HG02938 (cell line): ENCODE results near the gene PARP12.

Experiments
- ATAC-seq: cut with Tn5 transposase; IDR thresholded peaks from one replicate; pipeline ENCODE4 v1.9.1; 2021; ENCODE audit warnings: mild to moderate bottlenecking, moderate library complexity; ENCODE audit not compliant: unreplicated experiment

The PARP12 gene

DNA sequence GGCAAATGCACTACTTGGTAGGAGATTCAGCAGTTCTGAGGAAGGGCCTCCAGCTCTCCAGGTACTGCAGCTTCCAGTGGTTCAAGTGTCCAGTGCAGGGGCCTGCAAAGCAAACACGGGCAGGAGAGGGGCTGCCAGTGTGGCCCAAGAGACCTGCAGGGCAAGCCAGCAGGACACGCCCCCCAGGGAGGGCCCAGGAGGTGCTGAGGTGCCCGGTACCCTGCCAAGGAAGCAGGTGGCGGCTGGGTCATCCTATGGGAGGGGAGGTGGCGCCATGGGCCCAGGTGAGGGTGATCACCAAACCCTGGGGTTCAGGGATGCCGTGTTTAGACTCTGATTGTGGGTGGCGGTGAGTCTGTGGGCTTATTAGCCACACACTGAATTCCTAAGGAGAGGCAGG is 45.7 kb downstream of the PARP12 start:
- ATAC-seq, result no peak

DNA sequence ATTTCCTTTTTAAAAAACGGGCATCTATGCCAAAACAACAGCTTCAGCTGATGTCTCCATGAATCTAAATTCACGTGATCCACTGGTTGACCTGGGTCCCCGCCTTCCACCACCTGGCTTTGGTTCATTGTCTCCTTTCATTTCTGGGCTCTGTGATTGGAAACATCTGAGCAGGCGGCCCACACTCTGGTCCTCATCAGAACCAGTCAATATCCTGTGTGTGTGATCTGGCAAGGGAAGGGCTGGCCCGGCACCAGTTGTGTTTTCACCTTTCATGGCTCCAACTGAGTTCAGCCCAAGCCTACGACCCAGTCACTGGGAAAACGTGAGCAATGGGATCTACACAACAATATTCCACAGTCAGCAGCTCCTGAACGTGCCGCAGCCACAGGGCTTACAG is 46.2 kb downstream of the PARP12 start:
- no peak for ATAC-seq

DNA sequence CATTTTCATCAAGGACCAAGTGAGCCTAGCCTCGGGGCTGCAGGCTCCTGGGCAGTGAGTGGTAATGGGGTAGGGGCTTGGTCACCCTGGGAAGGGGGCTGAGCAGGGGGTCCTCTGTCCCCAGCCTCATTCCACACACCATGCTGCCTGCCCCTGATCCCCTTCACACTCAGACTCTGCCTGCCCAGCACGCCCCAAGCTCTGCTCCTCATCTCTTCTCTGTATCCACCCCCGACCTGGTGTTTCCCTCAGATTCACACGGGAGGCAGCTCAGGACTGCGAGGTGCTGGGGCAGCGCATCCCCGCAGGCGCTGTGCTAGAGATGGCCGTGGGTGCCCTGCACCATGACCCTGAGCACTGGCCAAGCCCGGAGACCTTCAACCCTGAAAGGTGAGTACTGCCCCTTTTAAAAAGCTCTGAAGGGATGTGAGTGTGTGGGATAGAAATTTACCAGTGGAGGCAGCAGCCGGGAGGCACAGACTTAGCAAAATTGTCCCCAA is 47.2 kb downstream of the PARP12 start:
- ATAC-seq, result no peak

DNA sequence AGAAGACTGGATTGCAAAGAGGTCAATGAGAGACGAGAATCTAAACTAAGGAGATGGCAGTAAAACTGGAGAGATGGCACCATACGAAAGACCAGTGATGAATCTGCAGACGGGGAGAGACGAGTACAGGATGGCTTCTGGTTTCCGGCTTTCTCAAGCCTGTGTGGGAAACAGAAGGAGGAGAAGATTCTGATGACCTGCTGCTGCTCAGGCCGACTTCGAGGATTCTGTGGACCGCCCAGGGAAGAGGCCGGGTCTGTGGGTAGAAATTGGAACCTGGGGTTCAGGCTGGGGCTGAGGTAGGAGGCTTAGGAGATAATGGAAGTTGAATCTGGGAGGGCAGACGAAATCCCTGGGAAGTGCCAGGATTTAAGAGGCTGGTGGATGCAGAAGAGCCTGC is 48.6 kb downstream of the PARP12 start:
- ATAC-seq, result no peak

DNA sequence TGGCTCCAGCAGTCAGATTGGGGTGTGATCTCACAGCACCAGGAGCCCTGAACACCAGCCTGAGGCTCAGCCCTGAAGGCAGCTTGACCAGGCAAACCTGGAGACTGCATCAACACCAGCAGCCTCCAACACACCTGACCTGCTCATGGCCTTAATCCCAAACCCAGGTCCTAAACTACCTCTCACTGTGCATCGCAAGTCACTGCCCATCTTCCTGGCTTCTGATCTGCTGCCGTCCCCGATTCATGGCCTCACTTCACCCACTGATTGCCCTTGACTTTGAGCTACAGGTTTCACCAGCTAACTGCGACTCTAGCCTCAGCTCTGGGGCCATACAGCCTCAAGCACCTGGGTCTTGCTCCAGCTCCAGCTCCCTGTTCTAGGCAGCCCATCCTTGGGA is 49.1 kb downstream of the PARP12 start:
- no peak for ATAC-seq

DNA sequence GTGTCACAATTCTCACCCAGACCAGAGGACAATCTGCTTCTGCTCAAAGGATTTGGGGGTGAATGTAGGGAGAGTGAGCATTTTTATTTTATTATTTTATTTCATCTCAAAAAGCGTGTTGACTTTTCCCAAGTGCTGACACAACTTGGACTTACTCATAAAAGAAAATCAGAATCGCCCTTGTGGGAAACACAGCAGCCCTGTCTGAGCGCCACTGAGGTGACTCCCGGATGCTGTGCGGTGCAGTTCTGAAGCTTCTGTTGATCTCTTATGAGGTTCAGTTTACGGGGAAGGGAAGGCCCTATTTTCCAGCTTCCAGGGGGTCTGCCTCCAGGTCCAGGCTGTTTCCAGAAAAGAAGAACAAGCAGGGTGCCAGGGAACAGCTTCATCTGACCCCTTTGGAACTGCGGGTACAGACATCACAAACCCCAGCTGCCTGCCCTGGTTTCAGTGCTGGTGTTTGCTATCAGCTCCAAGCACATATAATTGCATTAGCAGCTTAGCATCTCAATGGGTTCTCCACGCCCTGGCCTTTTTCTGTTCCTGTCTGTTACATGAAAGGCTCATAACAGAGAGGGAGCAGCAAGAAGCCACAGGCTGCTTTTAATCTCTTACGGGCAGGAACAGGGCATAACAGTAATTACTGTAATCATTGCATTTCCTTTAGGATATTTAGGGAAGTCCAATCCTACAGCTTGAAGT is 52.4 kb downstream of the PARP12 start:
- ATAC-seq, result no peak

DNA sequence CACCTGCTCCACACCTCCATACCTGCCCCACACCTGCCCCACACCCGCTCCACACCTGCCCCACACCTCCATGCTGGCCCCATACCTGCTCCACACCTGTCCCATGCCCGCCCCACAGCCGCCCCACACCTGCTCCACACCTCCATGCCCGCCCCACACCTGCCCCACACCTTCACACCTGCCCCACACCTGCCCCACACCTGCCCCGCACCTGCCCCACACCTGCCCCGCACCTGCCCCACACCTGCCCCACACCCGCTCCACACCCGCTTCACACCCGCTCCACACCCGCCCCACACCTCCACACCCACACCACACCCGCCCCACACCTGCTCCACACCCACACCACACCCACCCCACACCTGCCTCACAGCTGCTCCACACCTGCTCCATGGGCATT is 53.0 kb downstream of the PARP12 start:
- ATAC-seq, result no peak

DNA sequence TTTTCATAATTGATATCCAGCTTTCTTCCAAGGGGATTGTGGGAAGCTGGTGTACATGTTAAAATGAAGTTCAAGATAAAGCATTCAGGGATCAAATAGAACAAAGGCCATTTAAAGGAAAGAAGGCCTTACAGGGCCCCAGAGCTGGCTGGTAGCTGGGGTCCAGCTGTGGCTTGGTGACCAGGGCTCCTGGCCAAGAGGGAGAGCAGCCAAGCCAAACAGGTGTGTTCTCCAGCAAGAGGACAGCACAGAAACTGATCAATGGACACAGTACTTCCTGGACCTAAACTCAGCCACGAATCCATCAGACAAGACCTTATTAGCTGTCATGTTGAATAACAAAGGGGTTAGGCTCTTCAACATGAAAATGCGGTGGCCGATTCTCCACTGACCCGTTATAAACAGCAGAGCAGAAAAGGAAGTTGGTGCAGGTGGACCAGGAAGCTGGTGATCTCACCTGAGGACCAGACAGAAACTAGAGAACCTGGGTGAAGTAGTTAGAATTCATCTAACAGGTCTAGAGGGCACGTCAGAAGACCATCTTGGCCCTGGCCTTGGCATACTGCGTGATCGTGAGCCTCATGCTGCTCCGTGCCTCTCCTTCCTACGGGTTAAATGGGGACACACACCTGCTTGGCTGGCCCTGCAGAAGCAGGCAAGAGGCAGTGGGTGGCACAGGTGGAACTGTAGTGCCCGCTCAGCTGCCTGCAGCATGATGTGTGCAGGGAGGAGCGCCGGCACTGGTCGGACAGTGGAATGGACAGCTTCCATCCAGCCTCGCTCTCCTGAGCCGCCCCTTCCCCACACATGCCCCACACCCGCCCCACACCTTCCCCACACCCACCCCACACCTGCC is 53.8 kb downstream of the PARP12 start:
- no peak for ATAC-seq

DNA sequence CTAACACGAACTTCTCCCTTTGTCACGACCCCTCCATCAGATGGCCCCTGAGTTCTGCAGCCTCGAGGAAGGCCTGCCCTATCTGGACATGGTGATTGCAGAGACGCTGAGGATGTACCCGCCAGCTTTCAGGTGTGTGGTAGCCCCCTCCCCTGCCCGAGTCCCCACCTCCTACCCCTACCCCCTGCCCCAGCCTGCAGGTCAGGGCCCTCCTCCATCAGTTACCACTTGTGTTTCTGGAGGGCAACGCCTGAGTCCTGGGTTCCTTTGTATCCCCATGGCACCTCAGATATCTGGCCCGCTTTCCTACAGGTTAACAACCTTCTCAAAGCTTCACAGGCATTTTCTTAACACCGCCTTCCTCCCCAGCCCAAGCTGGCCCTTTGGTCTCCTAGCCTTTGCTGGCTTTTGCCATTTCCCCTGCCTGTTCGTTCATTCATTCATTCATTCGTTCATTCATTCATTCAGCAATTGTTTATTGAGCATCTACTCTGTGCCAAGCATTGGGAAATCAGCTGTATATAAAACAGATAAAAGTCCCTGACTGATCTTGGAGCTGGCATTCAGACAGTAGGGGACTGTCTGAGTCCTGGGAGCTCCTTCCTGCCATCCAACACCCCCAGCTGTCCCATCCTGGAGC is 55.6 kb downstream of the PARP12 start:
- no peak for ATAC-seq

DNA sequence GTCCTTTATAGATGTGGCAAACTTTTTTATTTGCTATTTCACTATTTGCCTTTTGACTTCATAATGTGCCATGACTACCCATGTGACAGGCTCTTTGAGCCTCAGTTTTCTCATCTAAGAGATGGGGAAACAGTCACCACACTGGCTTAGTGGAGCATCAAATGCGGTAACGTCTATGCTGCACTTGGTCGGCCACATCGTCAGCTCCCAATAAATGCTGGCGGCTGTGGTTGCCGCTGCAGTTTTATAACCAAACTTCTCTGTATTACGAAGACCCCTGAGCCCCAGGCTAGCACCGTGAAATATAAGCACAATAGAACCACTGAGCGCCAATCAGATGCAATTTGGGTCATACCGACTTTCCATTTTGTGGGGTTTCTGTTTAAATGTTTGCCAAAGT is 56.2 kb downstream of the PARP12 start:
- ATAC-seq, result no peak

DNA sequence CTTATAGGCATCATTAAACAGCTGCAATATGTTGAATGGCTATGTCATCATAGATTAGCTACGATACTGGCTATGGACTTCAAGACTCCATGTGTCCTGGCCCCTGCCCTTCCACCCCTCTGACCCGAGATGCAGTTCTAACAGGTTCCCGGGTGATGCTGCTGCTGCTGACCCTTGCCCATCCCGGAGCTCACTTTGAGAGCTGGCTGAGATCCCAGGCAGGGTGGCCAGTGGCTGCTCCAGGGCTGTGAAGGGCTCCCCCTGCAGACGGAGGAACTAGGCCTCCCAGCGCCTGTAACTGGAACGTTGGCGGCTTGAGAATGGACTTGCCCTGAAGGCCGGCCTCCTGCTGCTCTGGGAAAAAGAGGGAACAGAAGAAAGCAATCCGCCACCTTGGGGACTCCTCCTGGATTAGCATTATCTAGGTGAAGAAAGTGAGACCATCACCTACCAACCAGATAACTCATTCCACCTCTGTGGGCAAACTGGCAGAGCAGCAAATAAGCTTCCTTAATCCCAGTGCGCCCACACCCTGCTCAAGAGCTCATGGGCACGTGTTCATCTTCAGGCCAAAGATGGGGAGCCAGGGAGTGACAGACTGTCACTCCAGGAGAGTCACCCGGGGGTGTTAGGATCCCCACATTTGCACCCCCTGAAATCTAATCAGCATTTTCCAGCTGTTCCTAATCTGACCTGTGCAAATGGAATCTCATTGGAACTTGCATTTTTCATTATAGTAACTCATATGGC is 56.8 kb downstream of the PARP12 start:
- no peak for ATAC-seq

DNA sequence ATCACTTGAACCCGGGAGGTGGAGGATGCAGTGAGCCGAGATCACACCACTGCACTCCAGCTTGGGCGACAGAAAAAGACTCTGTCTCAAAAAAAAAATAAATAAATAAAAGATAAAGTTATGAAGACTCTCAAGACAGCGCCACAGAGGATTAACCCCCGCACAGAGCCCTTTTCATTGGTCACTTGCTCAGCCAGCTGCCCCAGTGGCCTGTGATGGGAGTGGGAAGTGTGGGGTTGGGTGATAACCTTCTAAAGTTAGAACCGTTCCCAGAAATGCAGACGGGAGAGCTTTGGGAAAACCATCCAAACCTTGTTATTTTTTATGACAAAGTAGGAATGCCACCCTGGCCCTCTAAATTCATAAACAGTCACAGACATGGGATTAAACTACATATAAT is 57.4 kb downstream of the PARP12 start:
- ATAC-seq, result no peak

DNA sequence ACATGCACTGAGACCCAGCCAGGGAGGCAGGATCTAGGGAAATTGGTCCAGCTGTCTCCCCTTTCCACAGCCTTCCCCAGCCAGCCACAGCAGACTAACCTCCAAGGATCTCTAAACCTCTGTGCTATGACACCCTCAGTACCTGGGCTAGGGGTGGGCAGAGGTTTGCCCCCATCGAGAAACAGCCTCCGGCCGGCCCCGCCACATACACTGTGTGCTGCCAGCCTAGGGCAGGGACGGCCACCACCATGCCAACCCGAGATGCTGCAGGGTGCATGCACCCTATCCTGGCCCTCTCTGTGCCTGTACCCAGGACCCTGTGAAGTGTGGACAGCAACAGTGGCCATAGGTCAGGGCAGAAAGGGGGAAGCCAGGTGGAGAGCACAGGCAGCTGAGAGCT is 58.1 kb downstream of the PARP12 start:
- no peak for ATAC-seq

DNA sequence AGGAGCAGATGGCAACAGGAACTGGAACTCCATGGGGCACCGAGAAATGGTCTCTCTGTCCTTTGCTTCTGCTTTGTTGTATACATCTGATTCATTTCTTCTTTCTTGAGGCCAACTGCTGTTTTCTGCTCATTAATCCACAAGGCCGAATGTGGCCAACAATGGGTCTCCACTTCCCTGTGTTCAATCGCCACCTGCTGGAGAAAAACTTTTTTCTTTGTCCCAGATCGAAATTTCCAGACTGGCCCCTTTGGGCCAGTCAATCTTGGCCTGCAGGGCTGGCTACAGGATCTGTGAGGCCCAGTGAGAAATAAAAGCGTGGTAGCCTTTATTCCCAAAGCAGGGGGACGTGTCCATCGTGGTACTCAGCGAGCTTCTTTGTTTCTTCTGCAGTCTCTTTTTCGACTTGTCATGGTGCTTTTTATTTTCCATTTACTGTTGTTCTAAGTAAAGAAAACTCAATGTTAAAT is 58.8 kb downstream of the PARP12 start:
- ATAC-seq, result no peak

DNA sequence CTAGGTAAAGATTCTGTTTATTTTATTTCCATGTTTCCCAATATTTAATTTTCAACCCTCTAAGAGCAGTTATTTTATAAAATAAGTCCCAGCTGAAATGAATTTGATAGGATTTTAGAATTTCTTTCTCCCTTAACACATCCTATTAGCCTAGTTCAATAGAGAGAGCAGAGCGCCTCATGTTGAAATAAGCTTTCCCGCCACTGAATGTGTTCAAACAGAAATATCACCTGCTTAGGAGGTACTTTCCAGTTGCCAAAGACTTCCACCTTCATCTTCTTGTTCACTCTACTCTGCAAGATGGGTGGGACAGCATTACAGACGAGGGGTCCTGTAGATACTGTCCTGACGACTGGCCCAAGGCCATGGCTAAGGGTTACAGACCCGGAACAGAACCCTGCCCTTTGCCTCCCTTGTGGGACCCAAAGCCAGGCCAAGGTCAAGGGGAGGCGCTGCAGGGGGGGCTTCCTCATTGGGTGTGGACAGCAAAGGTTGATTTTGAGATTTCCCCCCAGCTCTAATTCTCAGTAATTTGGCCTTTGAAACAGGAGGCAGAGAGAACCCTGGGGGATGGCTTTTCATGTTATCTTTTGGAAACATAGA is 62.0 kb downstream of the PARP12 start:
- ATAC-seq, result no peak

DNA sequence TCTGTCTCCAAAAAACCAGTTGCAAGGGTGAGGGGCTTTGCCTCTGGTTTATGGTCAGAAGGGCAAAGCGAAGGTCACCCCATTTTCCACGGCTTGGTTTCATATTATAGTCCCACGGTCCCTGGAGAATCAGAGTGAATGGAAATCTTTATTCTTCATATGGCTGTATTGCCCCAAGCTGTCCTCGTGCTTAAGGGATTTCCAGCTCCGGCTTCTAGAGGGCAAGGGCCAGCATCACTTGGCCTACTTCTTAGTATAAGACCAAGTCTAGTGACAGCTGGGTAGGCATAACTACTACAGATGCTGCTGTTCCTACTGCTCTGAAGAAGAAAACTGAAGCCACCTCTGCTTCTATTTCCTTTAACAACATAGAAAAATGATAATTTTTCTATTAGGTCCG is 63.2 kb downstream of the PARP12 start:
- ATAC-seq, result no peak

DNA sequence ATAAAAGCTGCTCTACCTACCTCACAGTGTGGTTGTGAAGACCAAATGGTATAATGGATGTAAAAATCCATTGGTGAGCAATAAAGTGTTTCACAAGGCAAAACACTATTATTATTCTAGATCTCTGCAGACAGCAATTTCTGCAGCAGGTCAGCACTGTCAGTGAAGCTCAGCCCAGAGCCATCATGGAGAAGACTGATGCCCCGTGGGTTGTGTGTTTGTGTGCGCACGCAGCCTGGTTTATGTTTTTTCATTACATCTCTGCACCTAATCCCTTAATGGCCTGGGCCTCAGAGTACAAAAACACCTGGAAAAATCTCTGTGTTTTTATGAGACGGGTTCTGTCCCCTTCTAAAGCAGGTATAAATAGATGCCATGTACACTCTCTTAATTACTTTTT is 64.2 kb downstream of the PARP12 start:
- ATAC-seq, result no peak

DNA sequence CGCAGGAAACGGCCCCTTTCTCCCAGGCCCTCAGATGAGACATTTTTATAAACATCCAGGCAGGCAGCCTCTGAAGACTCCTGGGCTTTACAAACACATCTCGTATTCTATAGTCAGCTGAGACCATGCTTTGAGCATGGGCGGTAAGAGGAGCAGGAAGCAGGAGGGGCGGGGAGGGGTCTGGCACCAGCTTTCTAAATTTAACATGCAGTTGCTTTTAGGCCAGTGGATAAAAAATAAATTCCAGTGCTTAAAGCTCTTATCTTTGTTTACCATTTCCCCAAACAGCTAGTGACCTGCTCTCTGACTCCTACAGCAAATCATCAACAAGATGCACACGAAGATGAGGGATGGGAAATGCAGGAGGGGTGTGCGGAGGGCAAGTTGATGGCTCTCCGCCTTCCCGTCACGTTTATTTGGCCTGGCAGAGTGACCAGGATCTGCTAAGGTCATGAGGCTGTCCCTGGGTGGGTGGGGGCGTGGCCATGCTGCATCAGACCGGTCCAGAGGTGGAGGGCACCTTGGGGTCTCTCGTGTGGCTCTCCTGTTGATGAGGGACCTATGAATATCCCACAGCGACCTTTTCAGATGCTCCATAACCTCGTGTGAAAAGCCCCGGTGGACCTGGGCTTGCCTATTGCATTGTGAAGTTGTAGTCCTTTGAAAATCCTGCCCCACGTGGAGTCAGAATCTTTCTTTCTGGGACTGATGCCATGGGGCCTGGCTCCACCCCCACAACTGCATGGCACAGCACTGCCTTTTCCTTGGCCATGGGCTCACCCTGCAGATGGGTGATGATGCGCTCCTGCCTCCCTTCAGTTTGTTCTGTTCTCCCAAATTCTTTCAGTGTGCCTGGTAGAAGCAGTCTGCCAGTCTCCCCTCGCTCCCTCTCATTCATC is 67.5 kb downstream of the PARP12 start:
- ATAC-seq, result no peak

DNA sequence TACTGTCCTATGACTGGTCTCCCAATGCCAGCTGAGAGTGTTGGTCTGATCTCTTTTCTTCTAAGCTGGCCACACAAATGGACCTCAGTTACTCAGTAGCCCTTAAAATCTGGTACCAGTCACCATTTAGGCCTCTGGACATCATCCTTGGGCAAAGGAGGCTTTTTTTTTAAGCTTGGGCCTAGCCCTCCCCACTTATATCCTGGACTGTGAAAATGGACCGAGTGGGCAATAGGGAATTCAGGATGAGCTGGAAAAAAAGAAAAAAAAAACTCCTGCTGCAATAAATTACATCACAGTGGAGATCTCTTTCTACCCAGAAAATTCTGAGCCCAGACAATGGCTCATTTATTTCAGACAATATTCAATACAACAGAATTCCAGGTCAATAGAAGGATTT is 68.4 kb downstream of the PARP12 start:
- ATAC-seq, result no peak

DNA sequence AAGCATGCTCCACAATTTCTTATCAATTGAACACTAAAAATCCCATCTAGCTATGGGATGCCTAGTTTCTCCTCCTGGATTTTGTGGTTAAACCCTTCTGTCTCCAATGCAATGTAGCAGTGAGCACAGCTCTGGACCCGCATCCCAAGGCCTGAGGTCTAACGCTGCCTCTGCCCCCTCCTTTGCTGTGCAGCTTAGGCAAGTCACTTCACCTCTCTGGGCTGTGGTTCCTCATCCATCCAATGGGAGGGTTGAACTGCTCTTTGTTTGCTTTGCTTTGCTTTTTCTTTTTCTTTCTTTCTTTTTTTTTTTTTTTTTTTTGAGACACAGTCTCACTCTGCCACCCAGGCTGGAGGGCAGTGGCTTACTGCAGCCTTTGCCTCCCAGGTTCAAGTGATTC is 69.2 kb downstream of the PARP12 start:
- no peak for ATAC-seq
